ENCODE data around the gene RCAN1. TPM values are rescaled to one million over a fixed set of nuclear protein-coding genes. Genes with fewer than 3 reads are reported as not detected.

RCAN1 gene
- total and polyA plus RNA-seq, 9 of the 15 experiments (the other 6 are each of a cell fraction or from before 2014, with no cell fraction given): 4.4 to 16.5 (median 12.3) TPM

GRCh38 chr21:34504595-34504994 is 110.3 kb downstream of the RCAN1 start (continued):
- TF ChIP-seq CEBPZ (IDR thresholded peaks at IDR 0.05; ENCODE audit: borderline replicate concordance, low read depth, low read length) (no peak), SFPQ (IDR thresholded peaks at IDR 0.05; ENCODE audit: low read depth, low read length) (no peak), SAP30 (IDR thresholded peaks at IDR 0.05; ENCODE audit: borderline replicate concordance, insufficient read depth, low read depth, low read length, poor library complexity, severe bottlenecking) (no peak), NR0B1 (IDR thresholded peaks at IDR 0.05; ENCODE audit: partially characterized antibody) (no peak), HDAC3 (IDR thresholded peaks at IDR 0.05; ENCODE audit: borderline replicate concordance, partially characterized antibody) (no peak)
